Nephron (organoid): Measurements from ENCODE around the gene FCSK.
"Not testable (repeated sequence)": the region's sequence is repeated elsewhere in the genome, so short reads cannot be mapped to it uniquely, and the experiment has no call there.

Experiments
- H3K27ac Mint-ChIP-seq, 3 experiments: 2 replicates each; pipeline ENCODE4 v1.8.0; 2020; ENCODE audit warnings: mixed read lengths in 3 of 3, mild to moderate bottlenecking in 2 of 3, moderate library complexity in 1 of 3
- H3K27me3 Mint-ChIP-seq: 2 replicates; pipeline ENCODE4 v1.8.0; 2021; ENCODE audit warnings: low read depth, mild to moderate bottlenecking, moderate library complexity, mixed read lengths
- H3K36me3 Mint-ChIP-seq: 2 replicates; pipeline ENCODE4 v1.8.0; 2020; ENCODE audit warnings: low read depth, mixed read lengths
- H3K4me1 Mint-ChIP-seq: 2 replicates; pipeline ENCODE4 v1.8.0; 2020; ENCODE audit warnings: mixed read lengths
- H3K4me3 Mint-ChIP-seq, 3 experiments: 2 replicates each; pipeline ENCODE4 v1.8.0; 2020; ENCODE audit warnings: mild to moderate bottlenecking in 3 of 3, mixed read lengths in 3 of 3, moderate library complexity in 2 of 3
- H3K9me3 Mint-ChIP-seq: 2 replicates; pipeline ENCODE4 v1.8.0; 2020; ENCODE audit warnings: mixed read lengths
- TF ChIP-seq, protein P1 (sequence below), 3 experiments: fragments of 200-600 bp; sonication (generic); IDR thresholded peaks; one replicate each; pipeline ENCODE4 v1.5.0; 2021; ENCODE audit warnings: antibody characterized with exemption in 3 of 3; ENCODE audit not compliant: unreplicated experiment in 3 of 3

The FCSK gene

GRCh38 chr16:70440009-70440692 lies 14.2 kb upstream of the FCSK start:
- peak overlapping the region; percentile 79 to 94 (median 90) for H3K27ac Mint-ChIP-seq

GRCh38 chr16:70441406-70441990 lies 12.9 kb upstream of the FCSK start:
- TF ChIP-seq, protein P1, sequence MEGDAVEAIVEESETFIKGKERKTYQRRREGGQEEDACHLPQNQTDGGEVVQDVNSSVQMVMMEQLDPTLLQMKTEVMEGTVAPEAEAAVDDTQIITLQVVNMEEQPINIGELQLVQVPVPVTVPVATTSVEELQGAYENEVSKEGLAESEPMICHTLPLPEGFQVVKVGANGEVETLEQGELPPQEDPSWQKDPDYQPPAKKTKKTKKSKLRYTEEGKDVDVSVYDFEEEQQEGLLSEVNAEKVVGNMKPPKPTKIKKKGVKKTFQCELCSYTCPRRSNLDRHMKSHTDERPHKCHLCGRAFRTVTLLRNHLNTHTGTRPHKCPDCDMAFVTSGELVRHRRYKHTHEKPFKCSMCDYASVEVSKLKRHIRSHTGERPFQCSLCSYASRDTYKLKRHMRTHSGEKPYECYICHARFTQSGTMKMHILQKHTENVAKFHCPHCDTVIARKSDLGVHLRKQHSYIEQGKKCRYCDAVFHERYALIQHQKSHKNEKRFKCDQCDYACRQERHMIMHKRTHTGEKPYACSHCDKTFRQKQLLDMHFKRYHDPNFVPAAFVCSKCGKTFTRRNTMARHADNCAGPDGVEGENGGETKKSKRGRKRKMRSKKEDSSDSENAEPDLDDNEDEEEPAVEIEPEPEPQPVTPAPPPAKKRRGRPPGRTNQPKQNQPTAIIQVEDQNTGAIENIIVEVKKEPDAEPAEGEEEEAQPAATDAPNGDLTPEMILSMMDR (IDR thresholded peaks at IDR 0.05; ENCODE audit: unreplicated experiment in 3 of 3): no peak
- no peaks in the 10 kb centered on the region for H3K36me3 Mint-ChIP-seq
- no peaks in the 10 kb centered on the region for H3K9me3 Mint-ChIP-seq
- H3K27me3 Mint-ChIP-seq: no peaks in the 10 kb centered on the region
- H3K4me3 Mint-ChIP-seq: peak overlapping the region; percentile 54 to 65 (median 60)
- H3K4me1 Mint-ChIP-seq: peaks cover 18% of the 10 kb centered on the region
- H3K27ac Mint-ChIP-seq: peak overlapping the region in 2 of 3 experiments; percentile 33

More at GRCh38 chr16:70440009-70440692, 14.2 kb upstream of the FCSK start:
- no peaks in the 10 kb centered on the region for H3K9me3 Mint-ChIP-seq
- H3K4me3 Mint-ChIP-seq: peak overlapping the region; percentile 84 to 92 (median 84)
- no peaks in the 10 kb centered on the region for H3K27me3 Mint-ChIP-seq
- TF ChIP-seq, protein P1 (IDR thresholded peaks at IDR 0.05; ENCODE audit: unreplicated experiment in 3 of 3): no peak
- H3K36me3 Mint-ChIP-seq: no peaks in the 10 kb centered on the region
- peaks cover 24% of the 10 kb centered on the region for H3K4me1 Mint-ChIP-seq

DNA sequence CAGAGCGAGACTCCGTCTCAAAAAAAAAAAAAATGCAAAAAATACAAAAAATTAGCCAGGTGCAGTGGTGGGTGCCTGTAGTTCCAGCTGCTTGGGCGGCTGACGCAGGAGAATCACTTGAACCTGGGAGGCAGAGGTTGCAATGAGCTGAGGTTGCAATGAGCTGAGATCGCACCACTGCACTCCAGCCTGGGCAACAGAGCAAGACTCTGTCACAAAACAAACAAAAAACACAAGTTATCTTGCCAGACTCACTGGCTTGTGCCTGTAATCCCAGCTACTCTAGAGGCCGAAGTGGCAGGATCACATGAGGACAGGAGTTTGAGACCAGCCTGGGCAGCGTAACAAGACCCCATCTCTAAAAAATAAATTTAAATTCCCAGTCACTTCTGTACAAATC lies 12.1 kb upstream of the FCSK start:
- peaks cover 9% of the 10 kb centered on the region for H3K4me1 Mint-ChIP-seq
- TF ChIP-seq, protein P1 (IDR thresholded peaks at IDR 0.05; ENCODE audit: unreplicated experiment in 3 of 3): no peak
- no peaks in the 10 kb centered on the region for H3K27me3 Mint-ChIP-seq
- H3K36me3 Mint-ChIP-seq: no peaks in the 10 kb centered on the region
- no peak overlapping the region for H3K4me3 Mint-ChIP-seq
- H3K9me3 Mint-ChIP-seq: no peaks in the 10 kb centered on the region
- no peak overlapping the region for H3K27ac Mint-ChIP-seq

- Mint-ChIP-seq H3K4me3 (no peak overlapping the region), H3K9me3 (no peaks in the 10 kb centered on the region), H3K4me1 (no peaks in the 10 kb centered on the region), H3K36me3 (no peaks in the 10 kb centered on the region), H3K27me3 (no peaks in the 10 kb centered on the region), H3K27ac (peak overlapping the region; percentile 39 to 73 (median 65))
- TF ChIP-seq, protein P1 (IDR thresholded peaks at IDR 0.05; ENCODE audit: unreplicated experiment in 3 of 3): no peak
Observed at GRCh38 chr16:70444249-70445063, 9.9 kb upstream of the FCSK start.

DNA sequence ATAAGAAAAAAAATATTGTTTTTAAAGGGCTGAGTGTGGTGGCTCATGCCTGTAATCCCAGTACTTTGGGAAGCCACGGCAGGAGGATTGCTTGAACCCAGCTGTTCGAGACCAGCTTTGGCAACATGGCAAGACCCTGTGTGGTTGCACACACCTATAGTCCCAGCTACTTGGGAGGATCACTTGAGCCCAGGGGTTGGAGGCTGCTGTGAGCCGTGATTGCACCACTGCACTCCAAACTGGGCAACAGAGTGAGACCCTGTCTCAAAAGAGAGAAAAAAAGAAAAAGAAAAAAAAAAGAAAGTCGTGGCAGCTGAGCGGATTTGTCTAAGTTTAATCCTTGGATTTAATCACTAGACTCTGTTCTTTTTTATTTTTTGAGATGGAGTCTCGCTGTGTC lies 6.3 kb upstream of the FCSK start:
- no peaks in the 10 kb centered on the region for H3K9me3 Mint-ChIP-seq
- H3K4me3 Mint-ChIP-seq: no peak overlapping the region
- H3K36me3 Mint-ChIP-seq: no peaks in the 10 kb centered on the region
- no peaks in the 10 kb centered on the region for H3K4me1 Mint-ChIP-seq
- TF ChIP-seq, protein P1 (IDR thresholded peaks at IDR 0.05; ENCODE audit: unreplicated experiment in 3 of 3): no peak
- H3K27ac Mint-ChIP-seq: no peak overlapping the region
- H3K27me3 Mint-ChIP-seq: no peaks in the 10 kb centered on the region

DNA sequence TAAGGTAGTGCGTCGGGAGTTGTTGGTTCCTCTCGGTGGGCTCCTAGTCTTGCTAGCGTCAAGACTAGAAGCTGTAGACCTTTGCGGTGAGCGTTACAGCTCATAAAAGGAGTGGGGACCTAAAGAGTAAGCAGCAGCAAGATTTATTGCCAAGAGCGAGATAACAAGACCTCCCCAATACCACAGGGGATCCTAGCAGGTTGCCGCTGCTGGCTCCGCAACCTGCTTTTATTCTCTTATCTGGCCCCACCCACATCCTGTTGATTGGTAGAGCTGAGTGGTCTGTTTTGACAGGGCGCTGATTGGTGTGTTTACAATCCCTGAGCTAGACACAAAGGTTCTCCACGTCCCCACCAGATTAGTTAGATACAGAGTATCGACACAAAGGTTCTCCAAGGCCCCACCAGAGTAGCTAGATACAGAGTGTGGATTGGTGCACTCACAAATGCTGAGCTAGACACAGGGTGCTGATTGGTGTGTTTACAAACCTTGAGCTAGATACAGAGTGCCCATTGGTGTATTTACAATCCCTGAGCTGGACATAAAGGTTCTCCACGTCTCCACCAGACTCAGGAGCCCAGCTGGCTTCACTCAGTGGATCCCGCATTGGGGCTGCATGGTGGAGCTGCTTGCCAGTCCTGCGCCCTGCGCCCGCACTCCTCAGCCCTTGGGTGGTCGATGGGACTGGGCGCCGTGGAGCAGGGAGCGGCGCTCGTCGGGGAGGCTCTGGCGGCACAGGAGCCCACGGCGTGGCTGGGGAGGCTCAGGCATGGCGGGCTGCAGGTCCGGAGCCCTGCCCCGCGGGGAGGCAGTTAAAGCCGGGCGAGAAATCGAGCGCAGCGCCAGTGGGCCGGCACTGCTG lies 4.0 kb upstream of the FCSK start:
- not testable (repeated sequence) for H3K4me1 Mint-ChIP-seq, H3K9me3 Mint-ChIP-seq, H3K4me3 Mint-ChIP-seq, H3K36me3 Mint-ChIP-seq, H3K27ac Mint-ChIP-seq, H3K27me3 Mint-ChIP-seq

DNA sequence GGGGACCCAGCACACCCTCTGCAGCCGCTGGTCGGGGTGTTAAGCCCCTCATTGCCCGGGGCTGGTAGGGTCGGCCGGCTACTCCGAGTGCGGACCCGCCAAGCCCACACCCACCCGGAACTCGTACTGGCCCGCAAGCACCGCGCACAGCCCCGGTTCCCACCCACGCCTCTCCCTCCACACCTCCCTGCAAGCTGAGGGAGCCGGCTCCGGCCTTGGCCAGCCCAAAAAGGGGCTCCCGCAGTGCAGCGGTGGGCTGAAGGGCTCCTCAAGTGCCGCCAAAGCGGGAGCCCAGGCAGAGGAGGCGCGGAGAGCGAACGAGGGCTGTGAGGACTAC lies 3.4 kb upstream of the FCSK start:
- not testable (repeated sequence) for H3K9me3 Mint-ChIP-seq, H3K36me3 Mint-ChIP-seq, H3K27ac Mint-ChIP-seq, H3K27me3 Mint-ChIP-seq, H3K4me1 Mint-ChIP-seq, H3K4me3 Mint-ChIP-seq
